Activated CD4-positive, alpha-beta memory T cell treated with anti-CD3 and anti-CD28 coated beads for 36 hours (primary cell): Measurements from ENCODE around the gene TTC5. TPM values are rescaled to one million over a fixed set of nuclear protein-coding genes. Genes with fewer than 3 reads are reported as not detected.
A peak's percentile ranks its signal among the peaks of the same experiment; 100 is the strongest.
"Not testable (repeated sequence)": the region's sequence is repeated elsewhere in the genome, so short reads cannot be mapped to it uniquely, and the experiment has no call there.

Experiments used
- CTCF ChIA-PET: fragments of 350-600 bp; sonication (Branson Sonifier 250); formaldehyde crosslinking; loops from one replicate; lab custom pipeline; 2021; ENCODE audit warnings: antibody characterized with exemption, inconsistent platforms; lab: Charles Lee
- POLR2A ChIA-PET: fragments of 350-600 bp; sonication (Branson Sonifier 250); formaldehyde crosslinking; loops from one replicate; lab custom pipeline; 2021; ENCODE audit warnings: antibody characterized with exemption; lab: Charles Lee
- DNase-seq: peaks from one replicate; pipeline ENCODE4 v3.0.0-alpha.2; 2020
- H3K27ac Mint-ChIP-seq: one replicate; pipeline ENCODE4 v1.8.0; 2021; ENCODE audit warnings: mixed read lengths
- H3K27me3 Mint-ChIP-seq: one replicate; pipeline ENCODE4 v1.8.0; 2021; ENCODE audit warnings: mixed read lengths
- H3K36me3 Mint-ChIP-seq: one replicate; pipeline ENCODE4 v1.8.0; 2021; ENCODE audit warnings: mixed read lengths
- H3K4me1 Mint-ChIP-seq: one replicate; pipeline ENCODE4 v1.8.0; 2021; ENCODE audit warnings: low read depth, mixed read lengths
- H3K4me3 Mint-ChIP-seq: one replicate; pipeline ENCODE4 v1.8.0; 2021; ENCODE audit warnings: mild to moderate bottlenecking, mixed read lengths
- H3K9me3 Mint-ChIP-seq: one replicate; pipeline ENCODE4 v1.8.0; 2021; ENCODE audit warnings: mixed read lengths
- intact Hi-C: fragments of 100-400 bp; cut with micrococcal nuclease; formaldehyde crosslinking; loops from one replicate; pipeline ENCODE4 v1.15.1; 2023
- total RNA-seq, 2 experiments: library from RNA; stranded (reverse); gene quantifications; one replicate each; pipeline ENCODE4 v1.2.3, GENCODE V29; 2021

TTC5 gene
- total RNA-seq, 2 experiments from 2014 or later: 19.0 to 22.7 TPM

GRCh38 chr14:20306079-20306423 is 300 bp upstream of the TTC5 start:
- Mint-ChIP-seq H3K4me1 (peaks cover 24% of the 10 kb centered on the region), H3K9me3 (no peaks in the 10 kb centered on the region), H3K27me3 (no peaks in the 10 kb centered on the region), H3K4me3 (peak overlapping the region; percentile 89), H3K27ac (peak overlapping the region; percentile 80), H3K36me3 (peaks cover 2% of the 10 kb centered on the region)
- POLR2A ChIA-PET: no interaction called here
- intact Hi-C loops: loop anchor here (2.0 kb wide), 1 partner anchor 21 kb away; no protein-coding TSS in a partner anchor
- no peak for DNase-seq
- CTCF ChIA-PET: interaction anchor here (0.6 to 2.3 kb wide), 5 partner anchors 12 to 303 kb away, joined by 3 to 16 read pairs (median 3); no protein-coding TSS in a partner anchor

- ChIA-PET CTCF (interaction anchor here (1.6 kb wide), 1 partner anchor 26 kb away, joined by 4 read pairs; no protein-coding TSS in a partner anchor), POLR2A (no interaction called here)
- DNase-seq: no peak
- Mint-ChIP-seq H3K4me1 (peaks cover 24% of the 10 kb centered on the region), H3K27ac (no peak overlapping the region), H3K9me3 (no peaks in the 10 kb centered on the region), H3K4me3 (no peak overlapping the region), H3K36me3 (peaks cover 19% of the 10 kb centered on the region), H3K27me3 (no peaks in the 10 kb centered on the region)
- intact Hi-C loops: no loop called here
Observed at GRCh38 chr14:20302042-20302755, 3.6 kb downstream of the TTC5 start.

- H3K9me3 Mint-ChIP-seq: no peaks in the 10 kb centered on the region
- DNase-seq: peak; percentile 20
- POLR2A ChIA-PET: no interaction called here
Observed at GRCh38 chr14:20295067-20295466, 10.7 kb downstream of the TTC5 start.

GRCh38 chr14:20294636-20295035 is 11.1 kb downstream of the TTC5 start:
- POLR2A ChIA-PET: no interaction called here
- Mint-ChIP-seq H3K36me3 (peaks cover 43% of the 10 kb centered on the region), H3K27ac (no peak overlapping the region), H3K4me3 (no peak overlapping the region), H3K27me3 (no peaks in the 10 kb centered on the region), H3K4me1 (no peaks in the 10 kb centered on the region), H3K9me3 (no peaks in the 10 kb centered on the region)
- no peak for DNase-seq
- CTCF ChIA-PET: interaction anchor here (1.1 kb wide), 1 partner anchor 33 kb away, joined by 3 read pairs; no protein-coding TSS in a partner anchor
- intact Hi-C loops: no loop called here

More at GRCh38 chr14:20295067-20295466, 10.7 kb downstream of the TTC5 start:
- Mint-ChIP-seq H3K4me1 (no peaks in the 10 kb centered on the region), H3K27ac (no peak overlapping the region), H3K4me3 (no peak overlapping the region), H3K36me3 (peaks cover 40% of the 10 kb centered on the region), H3K27me3 (no peaks in the 10 kb centered on the region)
- intact Hi-C loops: no loop called here
- CTCF ChIA-PET: interaction anchor here (1.1 kb wide), 1 partner anchor 32 kb away, joined by 3 read pairs; no protein-coding TSS in a partner anchor

- POLR2A ChIA-PET, DNase-seq, intact Hi-C loops, H3K27me3 Mint-ChIP-seq, H3K4me3 Mint-ChIP-seq, H3K27ac Mint-ChIP-seq, CTCF ChIA-PET: not testable (repeated sequence)
- Mint-ChIP-seq H3K9me3 (peaks cover 14% of the 10 kb centered on the region), H3K4me1 (peaks cover 21% of the 10 kb centered on the region), H3K36me3 (peaks cover 77% of the 10 kb centered on the region)
Observed at GRCh38 chr14:20281998-20282397, 23.8 kb downstream of the TTC5 start.

- POLR2A ChIA-PET, CTCF ChIA-PET, intact Hi-C loops, H3K27ac Mint-ChIP-seq, H3K4me3 Mint-ChIP-seq, H3K27me3 Mint-ChIP-seq: not testable (repeated sequence)
- Mint-ChIP-seq H3K4me1 (peaks cover 21% of the 10 kb centered on the region), H3K9me3 (peaks cover 17% of the 10 kb centered on the region), H3K36me3 (peaks cover 68% of the 10 kb centered on the region)
- DNase-seq: peak; percentile 14
Observed at GRCh38 chr14:20280265-20280664, 25.5 kb downstream of the TTC5 start.

GRCh38 chr14:20278414-20278813 is 27.3 kb downstream of the TTC5 start:
- H3K4me1 Mint-ChIP-seq: peaks cover 21% of the 10 kb centered on the region
- DNase-seq: no peak
- POLR2A ChIA-PET: interaction anchor here (0.6 kb wide), 1 partner anchor 15 kb away, joined by 3 read pairs; no protein-coding TSS in a partner anchor
- H3K9me3 Mint-ChIP-seq: peaks cover 29% of the 10 kb centered on the region
- peaks cover 73% of the 10 kb centered on the region for H3K36me3 Mint-ChIP-seq
- intact Hi-C loops: no loop called here
- H3K4me3 Mint-ChIP-seq: no peak overlapping the region
- no peak overlapping the region for H3K27ac Mint-ChIP-seq
- CTCF ChIA-PET: no interaction called here
- no peaks in the 10 kb centered on the region for H3K27me3 Mint-ChIP-seq

- CTCF ChIA-PET: no interaction called here
- Mint-ChIP-seq H3K27ac (no peak overlapping the region), H3K4me3 (no peak overlapping the region), H3K9me3 (peaks cover 31% of the 10 kb centered on the region), H3K36me3 (peaks cover 73% of the 10 kb centered on the region), H3K27me3 (no peaks in the 10 kb centered on the region), H3K4me1 (peaks cover 21% of the 10 kb centered on the region)
- DNase-seq: no peak
- POLR2A ChIA-PET: no interaction called here
- intact Hi-C loops: no loop called here
Observed at GRCh38 chr14:20277409-20277808, 28.3 kb downstream of the TTC5 start.

GRCh38 chr14:20274062-20274461 is 31.7 kb downstream of the TTC5 start:
- Mint-ChIP-seq H3K4me3 (no peak overlapping the region), H3K27ac (no peak overlapping the region), H3K27me3 (no peaks in the 10 kb centered on the region), H3K36me3 (peaks cover 62% of the 10 kb centered on the region), H3K4me1 (peaks cover 7% of the 10 kb centered on the region), H3K9me3 (peaks cover 42% of the 10 kb centered on the region)
- DNase-seq: no peak
- ChIA-PET POLR2A (no interaction called here), CTCF (no interaction called here)
- intact Hi-C loops: no loop called here

DNA sequence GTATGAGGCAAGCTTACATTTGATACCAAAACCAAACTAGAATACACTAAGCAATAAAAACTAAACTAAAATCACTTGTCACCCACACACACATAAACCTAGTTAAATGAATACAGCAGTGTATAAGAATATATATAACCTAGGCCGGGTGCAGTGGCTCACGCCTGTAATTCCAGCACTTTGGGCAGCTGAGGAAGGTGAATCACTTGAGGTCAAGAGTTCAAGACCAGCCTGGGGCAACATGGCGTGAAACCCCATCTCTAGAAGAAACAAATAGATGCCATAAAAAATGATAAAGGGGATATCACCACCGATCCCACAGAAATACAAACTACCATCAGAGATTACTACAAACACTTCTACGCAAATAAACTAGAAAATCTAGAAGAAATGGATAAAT is 41.4 kb downstream of the TTC5 start:
- H3K27ac Mint-ChIP-seq, H3K9me3 Mint-ChIP-seq, intact Hi-C loops, H3K4me1 Mint-ChIP-seq, POLR2A ChIA-PET, H3K4me3 Mint-ChIP-seq, H3K27me3 Mint-ChIP-seq, CTCF ChIA-PET, DNase-seq: not testable (repeated sequence)
- H3K36me3 Mint-ChIP-seq: peaks cover 16% of the 10 kb centered on the region

- no peak overlapping the region for H3K4me3 Mint-ChIP-seq
- DNase-seq: no peak
- CTCF ChIA-PET: no interaction called here
- H3K27ac Mint-ChIP-seq: no peak overlapping the region
- intact Hi-C loops: no loop called here
- POLR2A ChIA-PET: no interaction called here
- H3K9me3 Mint-ChIP-seq: no peaks in the 10 kb centered on the region
- H3K4me1 Mint-ChIP-seq: no peaks in the 10 kb centered on the region
- H3K27me3 Mint-ChIP-seq: no peaks in the 10 kb centered on the region
- peaks cover 14% of the 10 kb centered on the region for H3K36me3 Mint-ChIP-seq
Observed at GRCh38 chr14:20262642-20263128, 43.1 kb downstream of the TTC5 start.

GRCh38 chr14:20247646-20248246 is 58.0 kb downstream of the TTC5 start:
- H3K4me1 Mint-ChIP-seq: no peaks in the 10 kb centered on the region
- H3K27ac Mint-ChIP-seq: no peak overlapping the region
- H3K36me3 Mint-ChIP-seq: peaks cover 8% of the 10 kb centered on the region
- H3K4me3 Mint-ChIP-seq: no peak overlapping the region
- intact Hi-C loops: loop anchor here (10.0 kb wide), 1 partner anchor 113 kb away; the partner anchor contains the start of gene OR4N5
- peaks cover 9% of the 10 kb centered on the region for H3K9me3 Mint-ChIP-seq
- ChIA-PET CTCF (no interaction called here), POLR2A (no interaction called here)
- no peaks in the 10 kb centered on the region for H3K27me3 Mint-ChIP-seq
- no peak for DNase-seq
